Spinal cord (tissue), 10 donors: Measurements from ENCODE around the gene CCNL1. TPM values are rescaled to one million over a fixed set of nuclear protein-coding genes. Genes with fewer than 3 reads are reported as not detected.
"Not testable (repeated sequence)": the region's sequence is repeated elsewhere in the genome, so short reads cannot be mapped to it uniquely, and the experiment has no call there.

Source experiments
- DNase-seq, 6 donors: peaks; one replicate each; pipeline versions ENCODE4 v3.0.0 to v3.0.0-alpha.2; 2013 to 2015; ENCODE audit warnings: low spot score in 6 of 6, low read depth in 4 of 6
- H3K27ac ChIP-seq: one replicate; pipeline ENCODE4 v1.5.1; 2013; ENCODE audit warnings: low read depth, low read length, control low read depth
- H3K27me3 ChIP-seq: one replicate; pipeline ENCODE4 v1.6.1; 2013; ENCODE audit warnings: low read length; ENCODE audit not compliant: control insufficient read depth, insufficient read depth
- H3K36me3 ChIP-seq: one replicate; pipeline ENCODE4 v1.6.1; 2013; ENCODE audit warnings: low read length; ENCODE audit not compliant: control insufficient read depth, insufficient read depth
- H3K4me1 ChIP-seq: one replicate; pipeline ENCODE4 v1.6.1; 2013; ENCODE audit warnings: low read length; ENCODE audit not compliant: control insufficient read depth, insufficient read depth
- H3K4me3 ChIP-seq: one replicate; pipeline ENCODE4 v1.5.1; 2013; ENCODE audit warnings: low read depth, low read length, control low read depth
- H3K9me3 ChIP-seq: one replicate; pipeline ENCODE4 v1.6.1; 2013; ENCODE audit warnings: low read length; ENCODE audit not compliant: control insufficient read depth, insufficient read depth
- WGBS: methylation state at CpG from one replicate; pipeline ENCODE4 v1.1.5; 2013; ENCODE audit warnings: missing lambda C conversion rate; ENCODE audit not compliant: insufficient coverage; 5-methylcytosine and 5-hydroxymethylcytosine counted together
- polyA plus RNA-seq, 2 donors: library from polyadenylated mRNA; unstranded; fragments of 120-200 nt; gene quantifications; one replicate each; pipeline ENCODE4 v1.2.1, GENCODE V29; 2013; ENCODE audit not compliant: insufficient read length in 2 of 2
- total RNA-seq, 2 donors: library from RNA; depleted of rRNA in 1 of 2; stranded (reverse); fragments of 120-200 nt in 1 of 2; fragments of >200 nt in 1 of 2; gene quantifications; one replicate each; pipeline versions ENCODE4 v1.2.3 to v1.2.4, GENCODE V29; 2013 to 2014
- donor health status: healthy.

The CCNL1 gene
- total and polyA plus RNA-seq, 4 donors, result 70.0 to 154 (median 117) TPM

GRCh38 chr3:157109267-157110141 lies 50.4 kb downstream of the CCNL1 start:
- Histone ChIP-seq H3K9me3 (no peaks in the 10 kb centered on the region), H3K4me1 (peaks cover 30% of the 10 kb centered on the region), H3K36me3 (no peaks in the 10 kb centered on the region), H3K27ac (no peak overlapping the region), H3K27me3 (no peaks in the 10 kb centered on the region), H3K4me3 (no peak overlapping the region)
- 86% methylated on average over 6 of the region's 7 CpGs for WGBS
- DNase-seq, result no peak

DNA sequence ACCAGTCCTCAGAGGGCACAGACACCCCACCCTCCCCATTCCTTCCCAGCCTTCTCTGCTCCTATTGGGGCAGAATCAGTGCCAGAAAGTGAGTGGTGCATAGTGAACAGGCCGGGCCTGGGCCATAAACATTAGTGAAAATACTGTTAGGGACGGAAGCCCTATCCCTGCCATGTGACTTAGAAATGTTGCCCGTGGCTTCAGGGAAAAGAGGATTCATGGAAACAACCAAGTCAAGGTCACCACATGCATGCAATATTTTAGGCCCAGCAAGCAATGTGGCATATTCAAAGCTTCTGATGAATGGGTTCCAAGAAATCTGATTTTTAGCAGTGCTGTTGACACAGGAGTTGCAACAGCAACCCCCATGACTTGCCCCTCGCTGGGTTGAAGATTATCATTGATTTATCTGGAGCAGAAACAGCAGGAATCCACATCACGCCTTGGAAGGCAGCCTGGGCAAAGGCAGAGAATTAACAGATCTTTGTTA lies 52.3 kb downstream of the CCNL1 start:
- peak in 2 of 6 donors; percentile 56 to 73 for DNase-seq
- 10% methylated on average over 3 of the region's 5 CpGs for WGBS
- H3K36me3 ChIP-seq, result no peaks in the 10 kb centered on the region
- H3K4me3 ChIP-seq, result no peak overlapping the region
- H3K4me1 ChIP-seq, result peaks cover 30% of the 10 kb centered on the region
- no peaks in the 10 kb centered on the region for H3K9me3 ChIP-seq
- no peak overlapping the region for H3K27ac ChIP-seq
- no peaks in the 10 kb centered on the region for H3K27me3 ChIP-seq

- Histone ChIP-seq H3K9me3 (no peaks in the 10 kb centered on the region), H3K27me3 (no peaks in the 10 kb centered on the region), H3K4me3 (no peak overlapping the region), H3K4me1 (peaks cover 30% of the 10 kb centered on the region), H3K27ac (no peak overlapping the region), H3K36me3 (no peaks in the 10 kb centered on the region)
- no CpG with 5 or more reads among the region's 2 CpGs for whole genome bisulfite sequencing
- no peak for DNase-seq
These were observed 52.9 kb downstream of the CCNL1 start for GRCh38 chr3:157107037-157107436.

DNA sequence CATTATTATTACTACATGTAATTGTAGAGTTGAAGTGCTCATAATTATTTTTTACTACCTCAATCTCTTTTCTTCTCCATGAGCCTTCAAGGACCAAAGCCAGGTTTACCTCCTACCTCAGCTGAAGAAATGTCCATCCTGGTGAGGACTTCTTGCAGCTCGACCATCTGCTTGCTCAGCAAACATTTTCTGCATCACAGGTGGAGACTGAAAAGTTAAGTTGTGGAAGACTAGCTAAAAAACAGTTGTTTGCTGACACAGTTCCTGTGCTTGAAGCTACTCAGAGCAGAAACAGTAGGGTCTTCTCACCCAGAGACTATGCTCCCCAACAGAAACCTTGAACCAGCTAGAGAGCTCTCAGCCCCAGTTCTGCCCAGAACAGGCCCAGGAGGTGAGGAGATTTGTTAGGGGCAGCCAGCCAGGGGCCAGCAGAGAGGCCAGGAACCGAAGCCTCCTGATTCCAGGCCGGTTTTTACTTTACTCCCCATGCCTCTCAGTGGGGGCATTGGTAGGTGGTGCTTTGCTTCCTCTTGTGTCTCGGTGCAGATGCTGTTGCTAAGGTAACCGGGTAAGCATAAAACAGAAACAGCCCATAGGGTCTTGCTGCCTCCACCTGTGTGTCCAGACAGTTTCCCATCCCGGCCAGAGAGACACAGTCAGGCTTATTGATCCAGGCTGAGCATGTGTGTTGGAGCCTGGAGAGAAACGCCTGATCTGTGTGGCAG lies 54.9 kb downstream of the CCNL1 start:
- Histone ChIP-seq H3K9me3 (no peaks in the 10 kb centered on the region), H3K27ac (no peak overlapping the region), H3K4me3 (no peak overlapping the region), H3K36me3 (no peaks in the 10 kb centered on the region), H3K4me1 (peaks cover 21% of the 10 kb centered on the region), H3K27me3 (no peaks in the 10 kb centered on the region)
- WGBS, result 13% methylated on average over 4 of the region's 7 CpGs
- peak in 2 of 6 donors; percentile 39 to 86 for DNase-seq

DNA sequence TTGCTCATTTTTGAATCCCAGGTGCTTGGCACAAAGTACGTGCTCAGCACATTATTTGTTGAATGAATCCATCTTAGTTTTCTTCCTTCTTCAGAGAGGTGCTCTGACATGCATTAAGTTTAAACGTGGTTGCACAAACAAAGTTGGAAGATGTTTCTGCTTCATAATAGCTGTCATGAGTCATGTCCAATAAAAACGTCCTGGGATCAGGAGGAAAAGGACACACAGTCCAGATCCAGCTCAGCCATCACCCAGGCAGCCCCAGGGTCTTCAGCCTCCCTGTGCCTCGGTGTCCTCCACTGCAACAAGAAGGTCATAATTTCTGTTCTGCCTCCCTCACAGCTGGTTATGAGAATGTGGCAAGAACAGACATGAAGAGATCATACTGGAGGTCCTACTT lies 55.4 kb downstream of the CCNL1 start:
- Histone ChIP-seq H3K27me3 (no peaks in the 10 kb centered on the region), H3K36me3 (no peaks in the 10 kb centered on the region), H3K4me1 (peaks cover 16% of the 10 kb centered on the region), H3K9me3 (no peaks in the 10 kb centered on the region), H3K27ac (no peak overlapping the region), H3K4me3 (no peak overlapping the region)
- 75% methylated on average over 2 of the region's 4 CpGs for WGBS
- DNase-seq, result no peak

GRCh38 chr3:157103860-157104259 lies 56.1 kb downstream of the CCNL1 start:
- Histone ChIP-seq H3K27ac (peak overlapping the region; percentile 19), H3K36me3 (no peaks in the 10 kb centered on the region), H3K4me1 (peaks cover 13% of the 10 kb centered on the region), H3K27me3 (no peaks in the 10 kb centered on the region), H3K4me3 (no peak overlapping the region), H3K9me3 (no peaks in the 10 kb centered on the region)
- no peak for DNase-seq
- 73% methylated on average over 2 of the region's 2 CpGs for WGBS

DNA sequence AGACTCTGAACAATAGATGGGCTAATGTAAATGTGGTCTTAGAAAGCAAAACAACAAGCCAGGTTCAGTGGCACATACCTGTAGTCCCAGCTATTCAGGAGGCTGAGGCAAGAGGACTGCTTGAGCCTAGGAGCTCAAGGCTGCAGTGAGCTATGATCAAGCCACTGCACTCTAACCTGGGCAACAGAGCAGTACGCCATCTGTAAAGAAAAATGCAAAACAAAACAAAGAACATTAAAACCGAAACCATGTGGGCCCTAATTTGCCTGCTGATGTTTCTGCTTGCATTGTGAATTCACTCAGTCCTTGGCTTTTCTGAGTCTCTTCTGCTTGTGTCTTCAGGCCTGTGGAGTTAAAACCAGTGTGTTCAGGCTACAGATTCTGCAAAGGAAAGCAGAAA lies 56.7 kb downstream of the CCNL1 start:
- Histone ChIP-seq H3K9me3 (no peaks in the 10 kb centered on the region), H3K27ac (peak overlapping the region; percentile 19), H3K4me3 (no peak overlapping the region), H3K36me3 (no peaks in the 10 kb centered on the region), H3K27me3 (no peaks in the 10 kb centered on the region), H3K4me1 (peaks cover 10% of the 10 kb centered on the region)
- WGBS, result 75% methylated on average over 2 of the region's 2 CpGs
- no peak for DNase-seq

DNA sequence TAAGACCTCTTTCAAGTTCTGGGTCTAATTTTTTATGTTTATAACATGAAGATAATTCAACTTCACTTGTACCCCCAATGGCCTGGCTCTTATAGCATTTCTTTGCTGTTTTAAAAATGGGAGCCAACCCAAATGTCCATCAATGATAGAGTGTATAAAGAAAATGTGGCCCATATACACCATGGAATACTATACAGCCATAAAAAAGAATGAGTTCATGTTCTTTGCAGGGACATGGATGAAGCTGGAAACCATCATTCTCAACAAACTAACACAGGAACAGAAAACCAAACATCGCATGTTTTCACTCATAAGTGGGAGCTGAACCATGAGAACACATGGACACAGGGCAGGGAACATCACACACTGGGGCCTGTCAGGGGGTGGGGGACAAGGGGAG lies 57.4 kb downstream of the CCNL1 start:
- DNase-seq, H3K36me3 ChIP-seq, H3K9me3 ChIP-seq, H3K4me3 ChIP-seq, H3K4me1 ChIP-seq, H3K27ac ChIP-seq, H3K27me3 ChIP-seq: not testable (repeated sequence)
- WGBS, result no CpG with 5 or more reads among the region's 1 CpG

DNA sequence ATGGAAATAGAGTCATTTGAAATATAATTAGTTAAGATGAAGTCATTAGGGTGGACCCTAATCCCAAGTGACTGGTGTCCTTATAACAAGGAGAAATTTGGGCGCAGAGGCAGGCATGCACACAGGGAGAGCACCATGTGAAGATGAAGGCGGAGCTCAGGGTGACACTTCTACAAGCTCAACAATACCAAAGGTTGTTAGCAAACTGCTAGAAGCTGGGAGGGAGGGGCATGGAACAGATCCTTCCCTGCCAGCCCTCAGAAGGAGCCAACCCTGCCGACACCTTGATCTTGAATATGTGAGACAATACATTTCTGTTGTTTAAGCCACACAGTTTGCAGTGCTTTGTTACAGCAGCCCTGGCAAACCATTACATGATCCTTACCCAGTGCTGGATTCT lies 57.8 kb downstream of the CCNL1 start:
- Histone ChIP-seq H3K36me3 (no peaks in the 10 kb centered on the region), H3K27me3 (no peaks in the 10 kb centered on the region), H3K4me1 (peaks cover 5% of the 10 kb centered on the region), H3K4me3 (no peak overlapping the region), H3K27ac (no peak overlapping the region), H3K9me3 (no peaks in the 10 kb centered on the region)
- DNase-seq, result no peak
- WGBS, result 92% methylated on average over 2 of the region's 3 CpGs
